Psoas muscle (tissue), 8 donors: ENCODE results near the gene CSTF1. TPM values are rescaled to one million over a fixed set of nuclear protein-coding genes. Genes with fewer than 3 reads are reported as not detected.

Experiments
- ATAC-seq, 4 donors: fragments of 200-7000 bp; cut with Tn5 transposase; one replicate each; pipeline ENCODE4 v1.9.1; 2020; ENCODE audit warnings: moderate library complexity in 3 of 4, mild to moderate bottlenecking in 2 of 4
- DNase-seq, 2 donors: peaks; one replicate each; pipeline ENCODE4 v3.0.0-alpha.2; 2020
- H3K27ac ChIP-seq: fragments of 200-600 bp; one replicate; pipeline ENCODE4 v1.8.0; 2022
- H3K27me3 ChIP-seq, 3 donors: fragments of 200-600 bp in 1 of 3; one replicate each; pipeline versions ENCODE4 v1.6.1 to v1.8.0; 2013 to 2022; ENCODE audit warnings: low read length in 2 of 3, mild to moderate bottlenecking in 2 of 3, moderate library complexity in 1 of 3; ENCODE audit not compliant: insufficient read depth in 3 of 3
- H3K36me3 ChIP-seq, 2 donors: fragments of 200-600 bp in 1 of 2; one replicate each; pipeline versions ENCODE4 v1.6.1 to v1.8.0; 2013 to 2022; ENCODE audit warnings: low read depth in 1 of 2, mild to moderate bottlenecking in 1 of 2, moderate library complexity in 1 of 2; ENCODE audit not compliant: insufficient read depth in 1 of 2
- H3K4me1 ChIP-seq: fragments of 200-600 bp; one replicate; pipeline ENCODE4 v1.8.0; 2022
- H3K4me3 ChIP-seq: fragments of 200-600 bp; one replicate; pipeline ENCODE4 v1.8.0; 2022; ENCODE audit warnings: mild to moderate bottlenecking
- H3K9me3 ChIP-seq: fragments of 200-600 bp; one replicate; pipeline ENCODE4 v1.8.0; 2022
- WGBS, 3 donors: extraction: QIAGEN DNeasy Blood & Tissue Kit; methylation state at CpG; one replicate each; pipeline versions ENCODE4 v1.1.6 to v1.1.7; 2013; 5-methylcytosine and 5-hydroxymethylcytosine counted together
- intact Hi-C, 2 donors: fragments of 100-400 bp; cut with DNase I; formaldehyde crosslinking; loops; one replicate each; pipeline versions ENCODE4 v1.11.0 to v1.14.2; 2022
- polyA plus RNA-seq, 3 donors: library from polyadenylated mRNA; stranded (reverse); fragments of 200-250 nt; gene quantifications; one replicate each; pipeline ENCODE4 v1.2.3, GENCODE V29; 2013
- total RNA-seq, 4 donors: library from RNA; stranded (reverse); fragmentation: NEBNext Ultra II Directional in 2 of 4; extraction: Animal tissue kit (Norgen Biotek cat#: 25700) in 2 of 4; gene quantifications; one replicate each; pipeline versions ENCODE4 v1.2.1 to v1.2.4, GENCODE V29; 2021 to 2023
- TF ChIP-seq, protein P1 (sequence below): fragments of 200-600 bp; IDR thresholded peaks from one replicate; pipeline ENCODE4 v1.8.0; 2022; ENCODE audit warnings: antibody characterized with exemption
- donor health status: healthy with polysubstance abuse.
- donor health status: DM: no; HTN: no; CAD: no; lungs with moderate emphysema.
- donor health status: Bipolar disorder and iron deficiency.
- donor health status: healthy.
- donor health status: DM: yes; HTN: yes; CAD: no.
- donor health status: DM: no; HTN: no; CAD: no.
- donor health status: DM: no; HTN: no; CAD: no.
- donor health status: DM: yes; HTN: yes; CAD: no.

Gene CSTF1
- total and polyA plus RNA-seq, 7 donors: 10.0 to 20.3 (median 16.7) TPM

GRCh38 chr20:56371977-56372376 lies 20.5 kb upstream of the CSTF1 start:
- Histone ChIP-seq H3K4me3 (no peak overlapping the region), H3K9me3 (no peaks in the 10 kb centered on the region), H3K27ac (no peak overlapping the region), H3K27me3 (no peaks in the 10 kb centered on the region), H3K4me1 (peaks cover under 1% of the 10 kb centered on the region), H3K36me3 (peaks cover 8 to 32% of the 10 kb centered on the region in 2 donors)
- ATAC-seq: no peak
- intact Hi-C loops: no loop called here
- WGBS, 3 donors: 92 to 94% (median 93%) methylated on average over 11 of the region's 11 CpGs
- no peak for DNase-seq
- TF ChIP-seq, protein P1, sequence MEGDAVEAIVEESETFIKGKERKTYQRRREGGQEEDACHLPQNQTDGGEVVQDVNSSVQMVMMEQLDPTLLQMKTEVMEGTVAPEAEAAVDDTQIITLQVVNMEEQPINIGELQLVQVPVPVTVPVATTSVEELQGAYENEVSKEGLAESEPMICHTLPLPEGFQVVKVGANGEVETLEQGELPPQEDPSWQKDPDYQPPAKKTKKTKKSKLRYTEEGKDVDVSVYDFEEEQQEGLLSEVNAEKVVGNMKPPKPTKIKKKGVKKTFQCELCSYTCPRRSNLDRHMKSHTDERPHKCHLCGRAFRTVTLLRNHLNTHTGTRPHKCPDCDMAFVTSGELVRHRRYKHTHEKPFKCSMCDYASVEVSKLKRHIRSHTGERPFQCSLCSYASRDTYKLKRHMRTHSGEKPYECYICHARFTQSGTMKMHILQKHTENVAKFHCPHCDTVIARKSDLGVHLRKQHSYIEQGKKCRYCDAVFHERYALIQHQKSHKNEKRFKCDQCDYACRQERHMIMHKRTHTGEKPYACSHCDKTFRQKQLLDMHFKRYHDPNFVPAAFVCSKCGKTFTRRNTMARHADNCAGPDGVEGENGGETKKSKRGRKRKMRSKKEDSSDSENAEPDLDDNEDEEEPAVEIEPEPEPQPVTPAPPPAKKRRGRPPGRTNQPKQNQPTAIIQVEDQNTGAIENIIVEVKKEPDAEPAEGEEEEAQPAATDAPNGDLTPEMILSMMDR: no peak

DNA sequence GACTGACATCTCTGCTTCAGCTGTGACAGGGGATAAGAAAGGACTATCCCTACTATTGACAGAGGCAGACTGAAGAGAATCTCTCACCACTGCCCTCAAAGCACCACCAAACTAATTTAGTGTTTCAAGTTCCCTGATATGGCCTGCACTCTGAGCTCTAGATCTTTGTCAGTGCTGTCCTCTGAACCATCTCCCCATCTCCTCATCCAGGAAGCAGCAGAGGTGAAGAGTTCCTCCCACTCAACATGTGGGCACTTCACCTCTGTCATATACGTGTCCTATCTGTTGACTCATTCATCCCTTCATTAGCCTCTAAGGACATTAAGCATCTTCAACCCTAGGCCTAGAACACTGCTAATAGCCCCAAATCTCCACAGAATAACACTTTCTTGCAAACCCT lies 19.6 kb upstream of the CSTF1 start:
- Histone ChIP-seq H3K9me3 (no peaks in the 10 kb centered on the region), H3K36me3 (peaks cover 7 to 25% of the 10 kb centered on the region in 2 donors), H3K4me1 (no peaks in the 10 kb centered on the region), H3K27ac (no peak overlapping the region), H3K4me3 (no peak overlapping the region), H3K27me3 (no peaks in the 10 kb centered on the region)
- intact Hi-C loops: no loop called here
- 88 to 90% (median 88%) methylated on average over 1 of the region's 1 CpG for WGBS, 3 donors
- ATAC-seq: no peak
- TF ChIP-seq, protein P1: no peak
- DNase-seq: no peak

DNA sequence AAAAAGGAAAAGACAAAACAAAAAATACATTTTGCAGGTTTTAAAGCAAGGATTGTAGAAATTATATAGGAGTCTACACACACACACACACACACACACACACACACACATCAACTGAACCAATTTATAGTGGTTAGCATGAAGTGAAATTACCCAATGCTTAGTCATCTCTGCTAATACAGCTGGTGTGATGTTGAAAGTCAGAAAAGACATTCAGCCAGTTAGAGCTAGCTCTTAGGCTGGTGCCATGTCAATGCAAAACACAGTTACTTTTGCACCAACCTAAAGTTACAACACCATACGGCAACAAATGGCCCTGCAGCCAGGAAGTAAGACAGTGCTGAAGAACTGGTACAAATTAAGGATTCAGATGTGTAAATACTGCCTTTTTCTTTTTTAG lies 18.5 kb upstream of the CSTF1 start:
- WGBS, 3 donors: 80 to 92% (median 83%) methylated on average over 1 of the region's 1 CpG
- Histone ChIP-seq H3K4me3 (no peak overlapping the region), H3K9me3 (no peaks in the 10 kb centered on the region), H3K27ac (no peak overlapping the region), H3K27me3 (no peaks in the 10 kb centered on the region), H3K36me3 (peaks cover 2 to 15% of the 10 kb centered on the region in 2 donors), H3K4me1 (no peaks in the 10 kb centered on the region)
- TF ChIP-seq, protein P1: no peak
- intact Hi-C loops: no loop called here
- ATAC-seq (peak in 2 of 4 donors; percentile 19 to 30), DNase-seq (no peak)

DNA sequence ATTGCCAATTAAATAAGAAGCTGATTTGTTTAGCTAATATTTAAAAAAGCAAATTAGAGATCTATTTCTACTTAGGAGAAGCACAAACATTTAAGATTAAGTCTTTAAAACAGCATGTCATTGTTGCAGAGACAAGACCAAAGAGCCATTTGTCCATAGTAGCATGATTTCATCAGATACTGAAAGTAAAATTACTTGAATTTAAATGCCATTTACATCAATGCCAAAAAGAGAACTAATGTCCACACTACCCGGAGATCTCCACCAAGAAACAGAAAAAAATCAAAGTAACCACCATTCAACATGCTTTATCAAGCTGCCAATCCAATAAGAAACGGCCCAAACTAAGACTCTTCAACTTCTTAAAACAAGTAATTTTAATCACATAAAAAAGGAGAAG lies 16.1 kb upstream of the CSTF1 start:
- TF ChIP-seq, protein P1: no peak

GRCh38 chr20:56378386-56378785 lies 14.1 kb upstream of the CSTF1 start:
- DNase-seq (no peak), ATAC-seq (no peak)
- WGBS, 3 donors: 93 to 97% (median 95%) methylated on average over 3 of the region's 3 CpGs
- Histone ChIP-seq H3K27me3 (no peaks in the 10 kb centered on the region), H3K27ac (no peak overlapping the region), H3K4me3 (no peak overlapping the region), H3K4me1 (no peaks in the 10 kb centered on the region), H3K9me3 (no peaks in the 10 kb centered on the region), H3K36me3 (peaks cover 0 to under 1% of the 10 kb centered on the region in 2 donors)
- TF ChIP-seq, protein P1: no peak
- intact Hi-C loops: no loop called here

More for the DNA sequence above, 16.1 kb upstream of the CSTF1 start:
- DNase-seq (no peak), ATAC-seq (no peak)
- Histone ChIP-seq H3K4me1 (no peaks in the 10 kb centered on the region), H3K27ac (no peak overlapping the region), H3K9me3 (no peaks in the 10 kb centered on the region), H3K27me3 (no peaks in the 10 kb centered on the region), H3K4me3 (no peak overlapping the region), H3K36me3 (no peaks in the 10 kb centered on the region)
- intact Hi-C loops: no loop called here
- 90 to 94% (median 91%) methylated on average over 2 of the region's 2 CpGs for WGBS, 3 donors
